GM19035 (cell line): ENCODE results near the gene MRPL52.
"Not testable (repeated sequence)": the region's sequence is repeated elsewhere in the genome, so short reads cannot be mapped to it uniquely, and the experiment has no call there.

Experiments
- ATAC-seq: cut with Tn5 transposase; IDR thresholded peaks from one replicate; pipeline ENCODE4 v1.9.1; 2021; ENCODE audit not compliant: unreplicated experiment

MRPL52 gene

GRCh38 chr14:22837750-22838538, 8.3 kb downstream of the MRPL52 start:
- no peak for ATAC-seq

DNA sequence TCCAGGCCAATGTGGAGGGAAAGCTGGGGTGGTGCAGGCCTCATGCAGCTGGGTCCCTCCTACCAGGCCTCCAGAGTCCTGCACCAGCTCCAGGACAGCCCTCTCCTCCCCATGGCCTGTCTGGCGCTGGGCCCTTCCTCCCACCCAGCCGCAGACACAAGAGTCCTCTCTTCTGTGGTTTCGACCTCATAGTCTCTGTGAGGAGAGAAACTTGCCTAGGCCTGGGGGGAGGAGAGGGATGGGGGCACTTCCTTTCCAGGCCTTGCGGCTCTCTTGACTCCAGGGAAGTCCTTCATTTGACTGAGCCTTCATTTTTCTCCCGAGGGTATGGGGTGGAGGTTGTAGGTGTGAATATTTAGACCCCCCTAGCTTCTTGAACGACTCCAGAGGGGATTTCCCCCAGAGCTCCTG, 8.9 kb downstream of the MRPL52 start:
- ATAC-seq, result no peak

GRCh38 chr14:22839159-22839779, 9.6 kb downstream of the MRPL52 start:
- no peak for ATAC-seq

DNA sequence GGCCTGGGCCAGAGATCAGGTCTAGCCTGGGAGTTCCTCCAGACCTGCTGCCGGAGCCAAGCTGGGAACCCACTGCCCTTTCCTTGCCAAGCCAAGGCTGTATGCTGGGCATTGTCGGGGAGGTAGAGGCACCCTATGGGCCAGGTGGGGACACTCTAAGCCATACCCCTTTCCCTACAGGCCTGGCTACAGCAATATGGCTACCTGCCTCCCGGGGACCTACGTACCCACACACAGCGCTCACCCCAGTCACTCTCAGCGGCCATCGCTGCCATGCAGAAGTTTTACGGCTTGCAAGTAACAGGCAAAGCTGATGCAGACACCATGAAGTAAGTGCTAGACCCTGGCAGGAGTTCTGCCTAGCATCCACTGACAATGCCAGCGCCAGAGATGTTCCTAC, 11.6 kb downstream of the MRPL52 start:
- ATAC-seq, result no peak

GRCh38 chr14:22841769-22842168, 12.1 kb downstream of the MRPL52 start:
- ATAC-seq, result no peak

- ATAC-seq, result no peak
Measured at GRCh38 chr14:22842211-22843122, 12.8 kb downstream of the MRPL52 start.

DNA sequence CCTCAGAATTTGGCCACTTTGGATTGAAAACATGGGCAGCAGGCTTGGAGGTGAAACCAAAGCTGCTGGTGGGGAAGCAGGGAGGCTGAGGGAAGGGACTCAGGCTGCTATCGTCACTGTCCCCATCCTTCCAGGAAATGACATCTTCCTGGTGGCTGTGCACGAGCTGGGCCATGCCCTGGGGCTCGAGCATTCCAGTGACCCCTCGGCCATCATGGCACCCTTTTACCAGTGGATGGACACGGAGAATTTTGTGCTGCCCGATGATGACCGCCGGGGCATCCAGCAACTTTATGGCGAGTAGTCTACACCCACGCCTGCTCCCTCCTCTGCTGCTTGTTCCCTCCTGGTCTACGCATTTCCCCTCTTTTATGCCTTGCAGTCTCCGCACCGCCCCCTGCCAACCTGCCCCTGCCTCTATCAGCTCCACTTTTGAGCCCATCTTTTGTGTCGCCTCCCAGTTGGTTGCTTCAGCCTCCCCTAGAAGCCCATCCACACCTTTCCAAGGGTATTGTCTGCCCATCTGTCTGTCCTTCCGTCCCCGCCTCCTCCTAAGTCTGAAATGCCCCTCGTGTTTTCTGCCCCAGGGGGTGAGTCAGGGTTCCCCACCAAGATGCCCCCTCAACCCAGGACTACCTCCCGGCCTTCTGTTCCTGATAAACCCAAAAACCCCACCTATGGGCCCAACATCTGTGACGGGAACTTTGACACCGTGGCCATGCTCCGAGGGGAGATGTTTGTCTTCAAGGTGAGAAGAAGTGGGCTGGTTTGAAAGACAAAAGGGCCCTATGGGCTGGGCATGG, 13.6 kb downstream of the MRPL52 start:
- ATAC-seq, result no peak

- ATAC-seq, result no peak
Measured at GRCh38 chr14:22844221-22845102, 14.8 kb downstream of the MRPL52 start.

GRCh38 chr14:22845103-22845394, 15.4 kb downstream of the MRPL52 start:
- ATAC-seq, result no peak

DNA sequence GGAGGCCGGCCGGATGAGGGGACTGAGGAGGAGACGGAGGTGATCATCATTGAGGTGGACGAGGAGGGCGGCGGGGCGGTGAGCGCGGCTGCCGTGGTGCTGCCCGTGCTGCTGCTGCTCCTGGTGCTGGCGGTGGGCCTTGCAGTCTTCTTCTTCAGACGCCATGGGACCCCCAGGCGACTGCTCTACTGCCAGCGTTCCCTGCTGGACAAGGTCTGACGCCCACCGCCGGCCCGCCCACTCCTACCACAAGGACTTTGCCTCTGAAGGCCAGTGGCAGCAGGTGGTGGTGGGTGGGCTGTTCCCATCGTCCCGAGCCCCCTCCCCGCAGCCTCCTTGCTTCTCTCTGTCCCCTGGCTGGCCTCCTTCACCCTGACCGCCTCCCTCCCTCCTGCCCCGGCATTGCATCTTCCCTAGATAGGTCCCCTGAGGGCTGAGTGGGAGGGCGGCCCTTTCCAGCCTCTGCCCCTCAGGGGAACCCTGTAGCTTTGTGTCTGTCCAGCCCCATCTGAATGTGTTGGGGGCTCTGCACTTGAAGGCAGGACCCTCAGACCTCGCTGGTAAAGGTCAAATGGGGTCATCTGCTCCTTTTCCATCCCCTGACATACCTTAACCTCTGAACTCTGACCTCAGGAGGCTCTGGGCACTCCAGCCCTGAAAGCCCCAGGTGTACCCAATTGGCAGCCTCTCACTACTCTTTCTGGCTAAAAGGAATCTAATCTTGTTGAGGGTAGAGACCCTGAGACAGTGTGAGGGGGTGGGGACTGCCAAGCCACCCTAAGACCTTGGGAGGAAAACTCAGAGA, 16.3 kb downstream of the MRPL52 start:
- no peak for ATAC-seq

GRCh38 chr14:22846811-22847307, 17.2 kb downstream of the MRPL52 start:
- ATAC-seq, result no peak

GRCh38 chr14:22847661-22848341, 18.1 kb downstream of the MRPL52 start:
- ATAC-seq, result no peak

DNA sequence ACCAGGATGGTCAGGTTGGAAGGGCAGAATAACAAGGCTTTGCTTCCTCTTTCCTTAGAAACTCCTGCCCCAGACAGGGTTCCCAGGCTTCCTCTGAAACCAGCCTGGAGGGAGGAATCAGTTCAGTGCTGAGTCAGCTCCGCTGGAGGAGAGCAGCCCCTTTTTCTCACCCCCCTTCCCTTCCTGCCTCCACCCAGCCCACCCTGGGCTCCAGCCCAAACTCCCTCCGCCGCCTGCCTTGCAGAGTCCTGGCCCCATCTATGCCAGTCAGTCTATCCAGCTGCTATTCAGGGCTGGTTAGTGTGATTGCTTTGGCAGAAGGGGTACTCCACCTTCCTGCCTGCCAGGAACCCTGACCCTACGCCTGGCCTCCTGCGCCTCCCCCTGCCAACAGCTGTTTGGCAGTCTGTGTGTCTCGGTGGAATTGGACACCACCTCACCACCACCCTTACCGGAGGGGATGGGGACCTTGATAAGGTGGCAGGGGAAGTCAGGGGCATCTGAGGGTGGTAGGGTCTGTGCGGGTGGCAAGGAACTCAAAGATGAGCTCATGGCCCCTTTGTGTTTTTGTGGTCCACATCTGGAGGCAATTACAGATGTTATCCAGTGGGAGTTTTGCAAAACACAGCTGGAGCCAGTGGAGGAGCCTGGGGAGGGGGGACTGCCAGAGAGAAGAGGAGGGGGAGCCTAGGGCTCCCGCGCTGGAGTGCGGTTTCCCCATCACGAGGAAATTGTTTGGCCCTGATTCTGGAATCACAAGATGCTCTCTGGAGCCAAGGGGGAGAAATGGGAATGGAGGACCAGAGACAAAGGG, 18.9 kb downstream of the MRPL52 start:
- no peak for ATAC-seq

DNA sequence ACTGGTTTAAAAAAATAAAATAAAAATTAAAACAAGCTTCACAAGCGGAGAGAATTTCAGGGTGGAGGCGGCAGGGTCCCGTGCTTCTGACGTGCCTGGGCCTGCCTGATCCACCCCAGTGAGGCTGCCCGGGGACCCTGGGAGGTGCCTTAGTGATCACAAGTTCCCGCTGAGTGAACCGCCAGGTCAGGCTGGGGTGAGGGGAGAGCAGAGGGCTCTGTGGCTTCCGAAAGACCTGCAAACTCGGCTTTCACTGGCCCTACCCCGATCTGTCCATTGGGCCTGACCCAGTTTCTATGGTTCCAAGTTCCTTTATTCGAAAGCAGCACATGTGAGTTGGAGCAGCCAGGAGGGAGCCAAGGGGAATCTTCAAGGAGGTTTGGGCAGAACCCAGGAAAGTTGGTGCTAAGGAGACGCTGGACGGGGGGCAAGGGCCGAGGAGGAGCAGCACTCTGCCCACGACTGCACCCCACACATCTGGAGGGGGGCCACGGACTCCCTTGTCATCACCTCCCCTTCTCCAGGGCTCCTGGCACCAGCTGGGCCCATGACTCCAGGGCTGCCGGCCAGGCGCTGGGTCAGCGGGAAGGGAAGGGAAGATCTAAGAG, 19.6 kb downstream of the MRPL52 start:
- ATAC-seq, result no peak

DNA sequence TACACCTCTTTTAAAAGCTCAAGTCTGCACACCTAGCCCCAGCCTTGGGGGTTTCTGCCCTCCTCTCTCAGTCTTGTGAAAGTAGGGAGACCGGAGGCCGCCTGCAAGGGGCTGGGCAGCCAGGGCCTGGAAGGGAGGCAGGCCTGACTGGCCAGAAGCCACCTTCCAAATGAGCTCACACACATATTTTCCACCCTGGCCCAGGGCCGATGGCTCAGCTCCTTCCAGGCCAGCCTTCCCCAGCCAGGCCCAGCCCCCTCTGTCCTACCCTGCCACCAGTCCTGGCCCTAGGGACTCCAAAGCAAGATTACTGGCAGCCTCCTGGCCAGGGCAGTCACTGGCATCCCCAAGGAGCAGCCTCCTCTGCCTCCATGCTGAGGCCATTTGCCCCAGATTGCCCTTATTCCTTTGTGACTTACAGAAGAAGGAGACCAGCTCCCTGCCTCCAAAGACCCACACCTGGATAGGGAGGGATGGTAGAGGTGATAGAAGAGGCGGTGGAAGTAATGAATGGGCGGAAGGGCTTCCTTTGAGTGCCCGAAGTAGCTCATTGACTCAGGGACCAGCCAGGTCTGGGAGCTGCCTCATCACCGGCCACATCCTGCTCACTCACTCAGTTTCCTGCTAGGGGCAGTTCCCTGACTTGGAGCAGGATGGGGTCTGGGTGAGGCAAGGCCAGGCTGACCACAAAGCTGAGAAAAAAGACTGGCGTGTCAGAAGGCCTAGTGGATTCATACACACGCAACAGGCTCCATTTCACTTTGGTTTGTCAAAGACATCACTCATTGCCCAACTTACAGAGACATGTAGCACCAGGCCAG, 21.5 kb downstream of the MRPL52 start:
- ATAC-seq, result no peak

GRCh38 chr14:22852178-22852577, 22.5 kb downstream of the MRPL52 start:
- not testable (repeated sequence) for ATAC-seq
